ENCODE results near the gene DGKD.
"Not testable (repeated sequence)": the region's sequence is repeated elsewhere in the genome, so short reads cannot be mapped to it uniquely, and the experiment has no call there.

DGKD gene, protein sequence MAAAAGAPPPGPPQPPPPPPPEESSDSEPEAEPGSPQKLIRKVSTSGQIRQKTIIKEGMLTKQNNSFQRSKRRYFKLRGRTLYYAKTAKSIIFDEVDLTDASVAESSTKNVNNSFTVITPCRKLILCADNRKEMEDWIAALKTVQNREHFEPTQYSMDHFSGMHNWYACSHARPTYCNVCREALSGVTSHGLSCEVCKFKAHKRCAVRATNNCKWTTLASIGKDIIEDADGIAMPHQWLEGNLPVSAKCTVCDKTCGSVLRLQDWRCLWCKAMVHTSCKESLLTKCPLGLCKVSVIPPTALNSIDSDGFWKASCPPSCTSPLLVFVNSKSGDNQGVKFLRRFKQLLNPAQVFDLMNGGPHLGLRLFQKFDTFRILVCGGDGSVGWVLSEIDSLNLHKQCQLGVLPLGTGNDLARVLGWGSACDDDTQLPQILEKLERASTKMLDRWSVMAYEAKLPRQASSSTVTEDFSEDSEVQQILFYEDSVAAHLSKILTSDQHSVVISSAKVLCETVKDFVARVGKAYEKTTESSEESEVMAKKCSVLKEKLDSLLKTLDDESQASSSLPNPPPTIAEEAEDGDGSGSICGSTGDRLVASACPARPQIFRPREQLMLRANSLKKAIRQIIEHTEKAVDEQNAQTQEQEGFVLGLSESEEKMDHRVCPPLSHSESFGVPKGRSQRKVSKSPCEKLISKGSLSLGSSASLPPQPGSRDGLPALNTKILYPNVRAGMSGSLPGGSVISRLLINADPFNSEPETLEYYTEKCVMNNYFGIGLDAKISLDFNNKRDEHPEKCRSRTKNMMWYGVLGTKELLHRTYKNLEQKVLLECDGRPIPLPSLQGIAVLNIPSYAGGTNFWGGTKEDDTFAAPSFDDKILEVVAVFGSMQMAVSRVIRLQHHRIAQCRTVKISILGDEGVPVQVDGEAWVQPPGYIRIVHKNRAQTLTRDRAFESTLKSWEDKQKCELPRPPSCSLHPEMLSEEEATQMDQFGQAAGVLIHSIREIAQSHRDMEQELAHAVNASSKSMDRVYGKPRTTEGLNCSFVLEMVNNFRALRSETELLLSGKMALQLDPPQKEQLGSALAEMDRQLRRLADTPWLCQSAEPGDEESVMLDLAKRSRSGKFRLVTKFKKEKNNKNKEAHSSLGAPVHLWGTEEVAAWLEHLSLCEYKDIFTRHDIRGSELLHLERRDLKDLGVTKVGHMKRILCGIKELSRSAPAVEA

DNA sequence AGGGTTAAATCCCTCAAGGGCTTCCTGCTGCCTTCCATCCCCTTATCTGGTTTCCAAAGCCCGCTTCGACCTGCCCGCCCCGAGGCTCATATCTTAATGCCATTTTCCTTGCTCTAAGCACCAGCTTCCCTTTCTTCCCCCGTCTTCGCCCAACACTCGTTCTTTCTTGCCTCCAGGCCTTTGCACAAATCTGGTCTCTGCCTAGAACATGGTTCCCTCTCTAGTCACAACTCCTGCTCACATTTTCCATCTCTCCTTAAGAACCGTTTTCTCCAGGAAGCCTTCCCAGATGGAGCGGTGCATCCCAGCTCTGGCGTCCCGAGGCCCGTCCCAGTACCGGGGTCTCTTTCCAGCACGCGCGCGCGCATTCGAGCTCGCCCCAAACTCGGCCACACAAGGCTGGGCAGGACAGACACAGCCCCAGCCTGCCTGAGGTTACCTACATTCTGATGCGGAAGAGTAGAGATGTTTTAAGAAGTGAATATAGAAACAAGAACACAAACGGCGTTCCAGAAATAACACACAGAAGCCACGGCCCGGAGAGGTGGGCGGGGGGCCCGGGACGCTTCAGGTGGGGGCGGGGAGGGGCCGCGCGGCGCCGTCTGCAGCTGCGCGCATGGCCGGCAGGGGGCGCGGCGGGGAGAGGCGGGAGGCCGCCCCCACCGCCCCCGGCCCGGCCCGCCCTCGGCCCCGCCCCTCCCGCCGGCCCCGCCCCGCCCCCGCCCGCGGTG is at the start of gene DGKD:
Gene DGKD (plus strand): TSS at position 726 of the 731 bp plus-strand sequence. CDS start 25 bp downstream, outside the sequence.
- DNase-seq, result no peak

DNA sequence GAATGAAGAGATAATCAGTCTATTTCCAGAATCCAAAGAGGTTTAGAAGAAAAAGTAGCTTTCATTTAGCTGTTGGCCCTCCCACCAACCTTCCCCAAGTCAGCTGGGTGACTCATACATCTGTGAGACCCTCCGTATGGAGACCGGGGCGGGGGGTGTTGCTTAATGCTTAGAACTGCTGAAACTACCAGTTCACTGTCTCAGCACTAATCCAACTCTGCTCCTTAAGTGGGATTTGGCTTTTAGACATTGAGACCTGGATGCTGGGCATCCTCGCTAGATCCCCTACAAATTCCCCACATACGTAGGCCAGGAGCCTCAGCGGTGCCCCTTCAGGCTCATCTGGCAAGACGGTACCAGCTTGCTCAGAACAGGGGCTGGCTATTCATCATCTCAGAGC is 46.7 kb upstream of the DGKD start, which contains the start of gene SAG:
Gene SAG (plus strand): TSS at position 252 of the 400 bp plus-strand sequence. CDS start 1,374 bp downstream, outside the sequence.
- no peak for DNase-seq

DNA sequence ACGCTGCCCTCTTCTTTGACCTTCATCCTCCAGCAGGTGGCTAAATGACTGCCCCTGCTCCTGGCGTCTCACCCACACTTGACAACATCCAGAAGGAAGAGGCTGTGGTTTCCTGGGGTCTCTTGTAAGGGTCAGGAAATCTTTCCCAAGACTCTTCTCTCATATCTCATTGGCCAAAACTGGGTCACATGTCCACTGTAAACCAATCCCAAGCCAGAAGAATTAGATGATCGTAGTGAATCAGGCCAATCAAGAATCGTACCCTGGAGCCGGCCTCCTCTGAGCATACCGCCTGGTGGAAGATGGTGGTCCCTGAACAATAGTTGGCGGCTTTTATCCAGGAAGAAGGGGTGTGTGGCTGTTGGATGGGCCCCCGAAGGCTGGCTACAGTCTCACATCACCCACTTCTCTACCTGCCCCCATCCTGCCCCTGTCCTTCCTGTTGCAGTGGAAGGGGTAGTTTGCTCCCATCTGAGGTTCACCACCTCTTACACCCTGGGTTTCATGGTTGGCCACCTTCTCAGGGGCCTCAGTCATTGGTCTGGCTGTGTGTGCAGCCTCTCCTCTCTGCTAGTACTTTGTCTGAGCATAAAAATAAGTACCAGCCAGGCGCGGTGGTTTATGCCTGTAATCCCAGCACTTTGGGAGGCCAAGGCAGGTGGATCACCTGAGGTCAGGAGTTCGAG is 42.9 kb upstream of the DGKD start:
- no peak for DNase-seq

DNA sequence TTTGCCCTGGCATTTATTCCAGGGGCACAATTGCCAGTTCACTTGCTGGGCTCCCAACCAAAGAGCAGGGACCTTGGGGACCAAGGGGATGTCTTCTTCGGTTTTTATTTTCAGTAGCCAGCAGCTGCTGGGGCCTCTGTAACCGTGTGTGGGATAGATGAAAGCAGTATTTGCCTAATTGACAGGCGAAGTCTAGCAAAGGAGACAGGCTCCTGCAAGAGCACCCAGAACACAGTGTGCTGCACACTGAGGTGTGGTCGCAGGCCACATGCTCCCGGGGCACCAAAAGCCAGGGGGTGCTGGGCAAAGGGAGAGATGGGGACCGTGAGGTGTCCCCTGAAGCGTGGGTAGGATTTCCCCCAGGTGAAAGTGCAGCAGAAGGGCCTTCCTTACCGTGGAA is 41.4 kb upstream of the DGKD start:
- no peak for DNase-seq

DNA sequence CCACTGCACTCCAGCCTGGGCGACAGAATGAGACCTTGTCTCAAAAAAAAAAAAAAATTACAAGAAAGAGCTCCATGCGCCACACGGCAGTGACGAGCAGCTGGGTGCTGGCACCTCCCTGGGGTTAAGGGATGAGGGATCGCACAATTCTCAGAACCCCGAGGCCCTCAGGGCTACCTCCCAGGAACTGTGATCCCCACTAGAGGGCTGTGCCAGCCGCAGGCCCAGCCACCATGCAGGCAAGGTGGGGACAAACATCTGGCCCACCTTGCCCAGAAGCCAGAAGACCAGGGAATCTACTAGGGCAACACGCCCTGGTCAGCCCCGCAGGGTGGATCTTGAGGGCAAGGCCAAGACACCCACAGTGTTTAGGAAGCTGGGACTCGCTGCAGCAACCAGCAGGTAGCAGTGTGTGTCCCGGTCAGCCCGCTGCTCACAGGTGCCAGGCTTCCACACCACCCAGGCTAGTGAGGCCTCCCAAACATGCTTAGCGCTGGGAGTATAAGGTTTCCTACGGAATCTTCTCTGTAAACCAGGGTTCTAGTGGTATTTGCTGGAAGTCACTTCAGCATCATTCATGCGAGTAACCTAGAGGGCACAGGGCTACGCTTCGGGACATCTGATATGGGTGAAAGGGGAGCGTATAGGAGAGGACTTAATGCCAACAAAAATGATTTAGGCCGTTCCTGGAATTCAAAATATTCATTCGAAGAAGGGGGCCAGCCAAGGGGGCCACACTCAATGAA is 39.9 kb upstream of the DGKD start:
- no peak for DNase-seq

DNA sequence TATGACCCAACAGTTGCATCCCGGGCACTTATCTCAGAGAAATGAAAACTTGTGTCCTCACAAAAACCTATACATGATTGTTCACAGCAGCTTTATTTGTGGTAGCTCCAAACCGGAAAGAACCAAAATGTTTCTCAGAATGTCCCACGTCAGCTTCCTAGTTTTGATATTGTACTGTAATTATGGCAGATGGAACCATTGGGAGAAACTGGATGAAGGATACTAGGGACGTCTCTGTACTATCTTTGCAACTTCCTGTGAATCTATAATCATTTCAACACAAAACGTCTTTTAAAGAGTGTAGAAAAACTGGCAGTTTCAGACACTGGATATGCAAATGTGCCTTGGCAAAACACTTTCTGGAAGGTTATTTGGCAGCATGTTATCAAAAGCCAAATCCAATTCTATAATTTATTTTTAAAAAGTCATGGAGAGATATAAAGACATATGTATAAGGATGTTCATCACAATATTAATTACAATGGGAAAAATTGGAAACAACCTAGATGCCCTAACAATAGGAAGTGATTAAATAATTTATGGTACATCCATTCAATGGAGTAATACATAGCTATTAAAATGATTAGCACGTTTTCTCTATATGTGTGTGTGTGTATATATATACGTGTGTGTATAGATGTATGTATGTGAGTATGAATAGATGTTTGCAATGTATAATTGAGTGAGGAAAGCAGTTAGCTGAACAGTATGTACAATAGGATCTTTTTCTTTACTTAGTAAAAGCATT is 36.9 kb upstream of the DGKD start:
- no peak for DNase-seq

DNA sequence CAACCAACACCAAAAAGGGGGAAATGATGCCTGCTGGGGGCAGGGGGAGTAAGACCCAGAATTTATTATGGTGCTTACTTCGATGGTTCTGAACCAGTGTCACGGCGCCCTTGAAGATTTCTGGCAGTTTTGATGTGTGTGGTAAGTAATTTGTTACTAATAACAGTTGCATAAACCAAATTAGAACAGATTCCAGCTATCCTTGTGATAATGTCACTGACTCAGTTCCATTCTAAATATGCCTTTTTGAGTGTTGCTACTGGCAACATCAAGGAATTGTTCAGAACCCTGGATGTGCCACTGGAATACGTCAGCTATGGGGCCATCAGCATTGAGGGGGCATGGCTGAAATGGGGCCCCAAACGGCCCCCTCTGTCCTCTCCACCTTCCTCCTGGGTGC is 35.0 kb upstream of the DGKD start:
- no peak for DNase-seq

DNA sequence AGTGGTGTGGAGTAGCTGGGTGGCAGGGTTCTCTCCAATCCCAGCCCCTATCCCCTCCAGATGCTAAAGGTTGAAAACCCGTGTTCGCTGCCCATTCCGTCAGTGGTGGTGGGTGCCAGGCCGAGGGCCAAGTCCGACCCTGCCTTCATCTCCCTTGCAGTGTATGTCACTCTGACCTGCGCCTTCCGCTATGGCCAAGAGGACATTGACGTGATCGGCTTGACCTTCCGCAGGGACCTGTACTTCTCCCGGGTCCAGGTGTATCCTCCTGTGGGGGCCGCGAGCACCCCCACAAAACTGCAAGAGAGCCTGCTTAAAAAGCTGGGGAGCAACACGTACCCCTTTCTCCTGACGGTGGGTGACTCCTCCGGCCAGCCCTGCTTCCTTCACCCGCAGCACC is 33.8 kb upstream of the DGKD start:
- no peak for DNase-seq

DNA sequence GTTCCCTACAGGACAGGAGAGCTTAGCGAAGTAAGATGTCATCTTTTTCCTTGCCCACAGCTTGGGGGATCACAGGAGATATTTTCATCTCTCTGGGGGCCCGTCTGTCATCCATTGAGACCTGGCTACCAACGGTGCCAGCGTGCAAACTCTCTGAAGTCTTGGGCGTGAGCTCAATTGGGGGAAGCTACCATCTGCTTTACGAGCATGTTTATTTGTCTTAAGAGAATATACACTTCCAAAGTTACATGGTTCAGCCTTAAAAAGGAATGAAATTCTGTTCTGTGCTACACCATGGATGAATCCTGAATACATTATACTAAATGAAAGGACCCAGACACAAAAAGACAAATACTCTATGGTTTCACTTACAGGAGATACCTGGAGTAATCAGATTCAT is 33.1 kb upstream of the DGKD start:
- DNase-seq, result no peak

DNA sequence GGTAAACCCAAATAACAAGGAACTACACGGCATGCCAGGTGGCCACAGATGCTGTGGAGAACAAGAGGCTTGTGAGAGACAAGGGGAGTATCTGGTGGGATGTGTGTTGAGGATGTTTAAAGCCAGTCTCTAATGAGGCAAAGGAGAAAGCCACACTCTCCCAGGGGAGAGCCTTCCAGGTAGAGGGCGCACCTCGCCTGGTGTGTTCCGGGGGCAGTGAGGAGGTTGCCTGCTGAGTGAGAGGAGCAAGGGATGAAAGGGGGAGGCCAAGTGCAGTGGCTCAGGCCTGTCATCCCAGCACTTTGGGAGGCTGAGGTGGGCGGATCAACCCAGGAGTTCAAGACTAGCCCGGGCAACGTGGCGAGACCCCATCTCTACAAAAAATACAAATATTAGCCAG is 30.4 kb upstream of the DGKD start:
- no peak for DNase-seq

DNA sequence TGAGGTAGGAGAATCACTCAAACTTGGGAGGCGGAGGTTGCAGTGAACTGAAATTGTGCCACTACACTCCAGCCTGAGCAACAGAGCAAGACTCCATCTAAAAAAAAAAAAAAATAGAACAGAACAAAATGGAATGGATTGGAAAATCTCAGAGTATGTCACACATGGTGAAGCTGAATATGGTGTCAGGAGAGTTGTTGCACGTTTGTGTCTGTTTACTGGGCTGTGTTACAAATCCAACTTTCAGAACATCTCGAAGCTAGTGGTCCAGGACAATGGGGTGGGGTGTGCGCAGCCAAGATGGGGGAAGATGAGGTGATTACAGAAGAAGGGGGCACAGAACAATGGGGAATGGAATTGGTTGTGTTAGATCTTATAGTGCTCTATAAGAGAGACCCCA is 29.0 kb upstream of the DGKD start:
- no peak for DNase-seq

DNA sequence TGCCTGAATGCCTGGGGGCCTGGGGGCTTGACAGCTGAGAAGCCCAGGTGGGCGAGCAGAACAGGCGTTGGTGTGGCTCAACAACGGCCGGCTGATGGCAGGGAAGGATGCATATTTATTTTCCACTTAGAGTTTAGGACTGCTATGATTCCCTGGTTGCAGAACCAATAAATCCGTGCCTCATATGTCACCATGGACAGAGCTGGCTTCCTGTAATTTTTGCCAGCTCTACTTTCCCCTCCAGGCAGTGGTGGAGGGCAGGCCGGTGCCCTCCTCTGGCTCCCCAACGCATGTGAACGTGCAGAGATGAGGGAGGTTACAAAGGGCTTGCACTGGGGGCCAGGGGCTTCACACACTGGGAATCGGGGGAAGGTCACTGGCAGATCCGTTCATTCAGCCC is 28.5 kb upstream of the DGKD start:
- DNase-seq, result no peak

DNA sequence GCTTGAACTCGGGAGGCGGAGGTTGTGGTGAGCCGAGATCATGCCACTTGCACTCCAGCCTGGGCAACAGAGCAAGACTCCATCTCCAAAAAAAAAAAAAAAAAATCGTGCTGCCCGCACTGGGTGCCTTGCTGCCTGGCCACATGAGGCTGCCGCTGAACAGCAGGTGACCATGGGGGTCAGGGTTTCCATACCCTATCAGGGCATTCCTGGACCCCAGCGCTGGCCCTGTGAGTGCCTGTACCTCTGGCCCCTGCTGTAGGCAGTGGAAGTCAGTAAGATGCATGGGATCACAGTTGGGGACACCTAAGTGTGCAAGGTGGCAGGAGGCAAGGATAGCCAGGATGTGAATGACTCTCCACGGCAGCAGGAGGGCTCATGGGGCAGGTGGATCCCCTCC is 27.8 kb upstream of the DGKD start:
- DNase-seq, result no peak

DNA sequence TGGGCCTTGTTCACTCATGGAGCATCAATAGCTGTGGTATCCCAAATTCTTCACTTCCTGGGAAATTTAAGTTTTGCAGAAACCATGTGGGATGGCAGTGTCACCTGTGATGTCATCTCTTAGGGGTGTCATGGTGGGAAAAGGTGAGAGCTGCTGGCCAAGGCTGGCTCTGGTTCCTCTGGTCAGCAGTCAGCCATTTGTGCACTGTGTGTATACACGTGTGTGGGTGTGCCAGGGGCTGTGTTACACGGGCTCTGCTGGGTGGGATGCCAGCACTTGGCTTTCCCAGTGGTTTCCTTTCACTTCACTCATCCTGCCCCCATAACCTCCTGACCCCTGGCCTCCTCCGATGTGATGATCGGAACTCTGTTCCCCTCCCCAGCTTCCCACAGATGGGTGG is 25.4 kb upstream of the DGKD start:
- no peak for DNase-seq

DNA sequence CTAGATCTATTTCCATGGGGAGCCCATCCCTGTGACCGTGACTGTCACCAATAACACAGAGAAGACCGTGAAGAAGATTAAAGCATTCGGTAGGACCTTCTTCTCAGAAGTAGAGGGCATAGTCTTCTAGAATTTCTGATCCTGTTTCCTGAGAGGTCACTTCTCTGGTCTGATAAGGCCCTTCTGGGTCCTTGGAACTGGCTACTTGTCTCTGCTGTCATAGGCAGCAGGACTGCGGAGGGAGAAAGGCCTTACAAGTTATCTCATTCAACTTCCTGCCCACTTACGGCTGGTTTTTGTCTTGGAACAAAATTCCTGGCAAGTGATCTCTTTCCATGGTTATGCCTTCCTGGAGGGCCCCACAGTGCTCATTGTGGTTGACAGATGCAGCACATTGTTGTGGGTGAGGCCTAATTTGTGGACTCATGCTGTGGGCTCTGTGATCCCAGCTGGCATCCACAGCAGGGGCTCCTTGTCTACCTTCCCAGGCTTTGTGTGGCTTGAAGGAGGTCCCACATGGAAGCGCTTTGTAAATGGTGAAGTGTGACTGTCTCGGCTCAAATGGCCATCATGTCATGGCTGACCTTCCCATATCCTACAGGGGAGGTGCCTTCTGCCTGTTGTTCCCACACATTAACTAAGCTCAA is 24.7 kb upstream of the DGKD start:
- peak; percentile 17 for DNase-seq

DNA sequence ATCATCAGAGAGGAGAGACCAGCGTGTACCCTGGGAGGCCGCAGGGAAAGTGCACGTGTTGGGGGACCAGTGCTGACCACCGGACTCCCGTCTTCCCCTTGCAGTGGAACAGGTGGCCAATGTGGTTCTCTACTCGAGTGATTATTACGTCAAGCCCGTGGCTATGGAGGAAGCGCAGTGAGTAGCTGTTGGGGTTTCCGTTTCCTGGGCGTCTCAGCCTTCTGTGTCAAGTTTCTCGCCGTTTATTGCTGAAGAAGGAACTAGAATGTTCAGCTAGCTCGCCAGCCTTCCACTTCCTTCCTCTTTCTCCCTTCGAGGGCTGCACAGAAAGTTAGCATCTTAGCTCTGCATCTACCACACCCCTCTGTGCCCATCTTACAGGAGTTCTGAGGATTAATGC is 22.8 kb upstream of the DGKD start:
- DNase-seq, result no peak

DNA sequence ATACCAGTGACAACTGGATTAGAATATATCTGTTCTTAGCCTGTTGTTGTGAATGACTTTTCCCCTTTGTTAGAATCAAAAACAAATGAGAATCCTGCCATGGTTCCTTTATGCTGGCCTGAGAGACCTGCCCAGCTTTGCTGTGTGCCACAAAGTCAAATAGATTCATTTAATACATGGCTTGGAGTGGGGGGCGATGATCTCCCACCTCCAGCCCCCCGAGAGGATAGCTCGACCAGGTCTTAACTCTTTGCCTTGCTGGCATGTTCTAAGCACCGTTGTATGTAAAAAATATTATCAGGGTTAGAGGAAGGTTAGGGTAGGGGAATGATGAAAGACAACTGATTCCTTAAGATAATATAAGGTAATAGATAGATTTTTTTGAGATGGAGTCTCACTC is 22.2 kb upstream of the DGKD start:
- DNase-seq, result no peak

DNA sequence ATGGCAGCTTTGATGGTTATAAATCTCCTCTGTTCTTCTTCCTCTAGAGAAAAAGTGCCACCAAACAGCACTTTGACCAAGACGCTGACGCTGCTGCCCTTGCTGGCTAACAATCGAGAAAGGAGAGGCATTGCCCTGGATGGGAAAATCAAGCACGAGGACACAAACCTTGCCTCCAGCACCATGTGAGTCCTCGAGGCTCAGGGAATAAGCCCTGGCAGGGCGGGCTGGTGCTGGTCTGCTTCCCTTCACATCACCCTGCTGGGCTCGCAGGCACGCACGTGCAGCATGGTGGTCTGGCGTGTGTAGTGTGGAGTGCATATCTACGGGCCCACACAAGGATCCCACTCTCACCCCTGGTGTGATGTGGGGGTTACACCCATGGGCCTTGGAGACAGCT is 19.4 kb upstream of the DGKD start:
- no peak for DNase-seq

DNA sequence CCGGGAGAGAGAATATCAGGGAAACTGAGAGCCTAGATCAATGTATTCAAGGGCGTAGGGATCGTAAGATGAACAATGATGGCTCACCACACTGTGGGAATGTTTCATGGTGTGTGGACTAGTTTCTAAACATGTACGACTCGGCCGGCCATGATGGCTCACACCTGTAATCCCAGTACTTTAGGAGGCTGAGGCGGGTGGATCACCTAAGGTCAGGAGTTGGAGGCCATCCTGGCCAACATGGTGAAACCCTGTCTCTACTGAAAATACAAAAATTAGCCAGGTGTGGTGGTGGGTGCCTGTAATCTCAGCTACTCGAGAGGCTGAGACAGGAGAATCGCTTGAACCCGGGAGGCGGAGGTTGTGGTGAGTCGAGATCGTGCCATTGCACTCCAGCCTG is 18.2 kb upstream of the DGKD start:
- not testable (repeated sequence) for DNase-seq

DNA sequence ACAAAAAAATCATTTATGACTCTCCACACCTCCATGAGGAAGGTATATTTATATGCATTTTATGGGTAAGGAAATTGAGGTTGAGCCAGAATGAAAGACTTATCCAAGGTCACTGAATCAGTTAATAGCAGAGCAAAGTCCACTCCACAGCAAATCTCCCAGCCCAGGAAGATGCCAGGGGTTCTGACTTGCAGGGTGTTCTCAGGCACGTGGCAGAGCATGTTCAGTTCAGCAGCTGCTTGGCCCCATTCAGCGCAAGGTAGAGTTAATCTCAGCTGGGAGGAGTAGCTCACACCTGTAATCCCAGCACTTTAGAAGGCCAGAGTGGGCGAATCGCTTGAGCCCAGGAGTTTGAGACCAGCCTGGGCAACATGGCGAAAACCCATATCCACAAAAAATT is 17.8 kb upstream of the DGKD start:
- DNase-seq, result no peak
